Measurements from ENCODE around the gene PLCH2.

The PLCH2 gene

DNA sequence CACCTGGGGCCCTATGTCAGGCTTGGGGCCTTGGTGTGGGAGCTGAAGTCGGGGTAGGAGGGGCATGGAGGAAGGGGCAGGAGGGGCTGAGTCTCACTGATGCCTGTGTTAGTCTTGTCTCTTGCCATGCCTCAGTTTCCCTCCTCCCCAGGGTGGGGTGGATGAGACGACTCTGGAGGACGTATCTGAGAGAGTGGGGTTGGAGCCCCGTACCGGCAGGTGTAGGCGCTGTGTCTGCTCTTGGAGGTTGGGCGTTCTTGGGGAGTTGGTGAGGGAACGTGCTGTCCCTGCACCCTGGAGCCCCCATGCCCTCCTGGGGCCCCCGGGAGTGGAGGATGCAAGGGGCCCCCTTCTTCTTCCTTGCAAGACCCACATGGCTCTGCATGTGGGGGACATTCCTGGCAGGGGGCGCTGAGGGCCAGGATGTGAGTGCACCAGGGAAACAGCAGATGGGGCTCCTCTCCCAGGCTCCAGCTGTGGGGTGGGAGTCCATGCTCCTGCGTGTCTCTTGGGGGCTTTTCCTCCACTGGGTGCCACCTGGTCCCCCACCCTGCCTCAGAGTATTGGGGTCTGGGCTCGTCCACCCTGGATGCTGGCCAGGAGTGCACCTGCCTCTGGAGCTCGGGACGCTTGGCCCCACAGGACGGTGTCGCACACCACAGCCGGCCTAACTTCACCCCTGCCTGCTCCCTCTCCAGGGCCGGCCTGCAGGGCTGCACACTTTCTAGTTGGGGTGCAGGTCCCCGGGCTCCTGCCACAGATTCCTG is 78.7 kb downstream of the PLCH2 start:
- no peak overlapping the region for H2BK15ac ChIP-seq (replicated peaks; ENCODE audit: low read depth)
- H4K5ac ChIP-seq (ENCODE audit: low read length), result no peak overlapping the region
- H4K8ac ChIP-seq (ENCODE audit: low read depth, low read length), result no peak overlapping the region
- H3K4ac ChIP-seq (ENCODE audit: low read depth, low read length), result no peak overlapping the region
- no peak overlapping the region for H3K9ac ChIP-seq (ENCODE audit: low read length)
- no peak overlapping the region for H3K27ac ChIP-seq (ENCODE audit: low read depth, low read length)
- no peak overlapping the region for H3K4me3 ChIP-seq (ENCODE audit: low read length)
- peak; percentile 19 for DNase-seq
- no peak overlapping the region for H3K56ac ChIP-seq (ENCODE audit: low read length)
- no peaks in the 10 kb centered on the region for H3K4me1 ChIP-seq (ENCODE audit: control insufficient read depth, low read depth, low read length)
- H2BK5ac ChIP-seq (ENCODE audit: low read length), result no peak overlapping the region
- no peak overlapping the region for H3K4me2 ChIP-seq (ENCODE audit: low read length)
- H2AK5ac ChIP-seq (ENCODE audit: low read length), result no peak overlapping the region
- no peaks in the 10 kb centered on the region for H3K79me2 ChIP-seq (ENCODE audit: control insufficient read depth, insufficient read depth, low read length)
- H3K27me3 ChIP-seq (ENCODE audit: insufficient read depth, low read length, poor library complexity), result no peaks in the 10 kb centered on the region
- no peak overlapping the region for H3K18ac ChIP-seq (ENCODE audit: low read length)
- no peak overlapping the region for H2BK120ac ChIP-seq (ENCODE audit: low read depth, low read length)
- no CpG with 5 or more reads among the region's 19 CpGs for WGBS (ENCODE audit: extremely low coverage, insufficient coverage, low lambda C conversion rate)
- H3K79me1 ChIP-seq (ENCODE audit: low read length), result no peaks in the 10 kb centered on the region
- no peaks in the 10 kb centered on the region for H3K36me3 ChIP-seq (ENCODE audit: control insufficient read depth, insufficient read depth, low read length)
- no peak overlapping the region for H3K23ac ChIP-seq (ENCODE audit: low read length)
